ENCODE measurements around the gene SARDH.

GRCh38 chr9:133621725-133622267 lies 116.4 kb downstream of the SARDH start:
- no peak for TF ChIP-seq CTCF (IDR thresholded peaks at IDR 0.05)
- no peak for TF ChIP-seq EP300 (IDR thresholded peaks at IDR 0.05)

Data from esophagus muscularis mucosa (tissue), 3 donors.